OCI-LY7 (cell line): ENCODE measurements around the gene FBXW11.

ENCODE experiments used
- CTCF ChIP-seq: fragments of 200-600 bp; sonication (generic); conservative IDR thresholded peaks from 2 replicates; pipeline ENCODE4 v1.5.1; 2014; ENCODE audit warnings: mild to moderate bottlenecking, antibody characterized with exemption, low read length, moderate library complexity, mixed read lengths
- EZH2phosphoT487 ChIP-seq: fragments of 200-600 bp; sonication (generic); IDR thresholded peaks from 2 replicates; pipeline ENCODE4 v1.6.1; 2018; ENCODE audit warnings: low read depth, borderline replicate concordance, mild to moderate bottlenecking, mixed run types, antibody characterized with exemption, low read length, moderate library complexity, mixed read lengths

- TF ChIP-seq CTCF (no peak), EZH2phosphoT487 (no peak)
Measured at GRCh38 chr5:171906703-171907590, 99.5 kb downstream of the FBXW11 start.
